Fibroblast of villous mesenchyme (primary cell): ENCODE data around the gene KLK2. TPM values are rescaled to one million over a fixed set of nuclear protein-coding genes. Genes with fewer than 3 reads are reported as not detected.

ENCODE experiments used
- DNase-seq: peaks from one replicate; pipeline ENCODE4 v3.0.0-alpha.2; 2010; ENCODE audit warnings: low read depth
- H3K4me3 ChIP-seq: 2 replicates; pipeline ENCODE4 v1.5.1; 2011; ENCODE audit warnings: low read depth, mild to moderate bottlenecking, low read length
- CTCF ChIP-seq: IDR thresholded peaks from 2 replicates; pipeline ENCODE4 v1.5.1; 2012; ENCODE audit warnings: low read depth, mild to moderate bottlenecking, low read length; ENCODE audit not compliant: insufficient read depth
- total RNA-seq: library from RNA; depleted of rRNA; stranded (reverse); fragments of >200 nt; gene quantifications from 2 replicates; pipeline ENCODE4 v1.2.3, GENCODE V29; 2012

Gene KLK2
- total RNA-seq, 1 donor, result not detected

GRCh38 chr19:50861496-50862286 is 11.5 kb upstream of the KLK2 start:
- TF ChIP-seq CTCF, result no peak
- H3K4me3 ChIP-seq, result no peak overlapping the region

DNA sequence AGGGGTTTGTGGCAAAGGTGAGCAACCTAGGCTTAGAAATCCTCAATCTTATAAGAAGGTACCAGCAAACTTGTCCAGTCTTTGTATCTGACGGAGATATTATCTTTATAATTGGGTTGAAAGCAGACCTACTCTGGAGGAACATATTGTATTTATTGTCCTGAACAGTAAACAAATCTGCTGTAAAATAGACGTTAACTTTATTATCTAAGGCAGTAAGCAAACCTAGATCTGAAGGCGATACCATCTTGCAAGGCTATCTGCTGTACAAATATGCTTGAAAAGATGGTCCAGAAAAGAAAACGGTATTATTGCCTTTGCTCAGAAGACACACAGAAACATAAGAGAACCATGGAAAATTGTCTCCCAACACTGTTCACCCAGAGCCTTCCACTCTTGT is 3.8 kb upstream of the KLK2 start:
- no peak overlapping the region for H3K4me3 ChIP-seq
- no peak for TF ChIP-seq CTCF
- DNase-seq, result no peak

More at GRCh38 chr19:50861496-50862286, 11.5 kb upstream of the KLK2 start:
- no peak for DNase-seq

- DNase-seq, result no peak
- H3K4me3 ChIP-seq, result no peak overlapping the region
- TF ChIP-seq CTCF, result no peak
These were observed 2.7 kb upstream of the KLK2 start for GRCh38 chr19:50870417-50871089.

GRCh38 chr19:50874211-50874610 is 972 bp downstream of the KLK2 start:
- H3K4me3 ChIP-seq, result no peak overlapping the region
- no peak for TF ChIP-seq CTCF
- no peak for DNase-seq

- DNase-seq, result no peak
- no peak for TF ChIP-seq CTCF
- no peak overlapping the region for H3K4me3 ChIP-seq
These were observed 2.7 kb downstream of the KLK2 start for GRCh38 chr19:50875795-50876422.

DNA sequence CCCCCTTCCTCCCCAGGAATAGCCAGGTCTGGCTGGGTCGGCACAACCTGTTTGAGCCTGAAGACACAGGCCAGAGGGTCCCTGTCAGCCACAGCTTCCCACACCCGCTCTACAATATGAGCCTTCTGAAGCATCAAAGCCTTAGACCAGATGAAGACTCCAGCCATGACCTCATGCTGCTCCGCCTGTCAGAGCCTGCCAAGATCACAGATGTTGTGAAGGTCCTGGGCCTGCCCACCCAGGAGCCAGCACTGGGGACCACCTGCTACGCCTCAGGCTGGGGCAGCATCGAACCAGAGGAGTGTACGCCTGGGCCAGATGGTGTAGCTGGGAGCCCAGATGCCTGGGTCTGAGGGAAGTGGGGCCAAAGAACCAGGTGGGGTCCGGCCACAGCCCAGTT is 3.2 kb downstream of the KLK2 start:
- TF ChIP-seq CTCF, result no peak
- DNase-seq, result no peak

More for the DNA sequence above, 3.2 kb downstream of the KLK2 start:
- H3K4me3 ChIP-seq, result no peak overlapping the region
